ENCODE measurements around the gene FGFRL1.

The FGFRL1 gene

GRCh38 chr4:1047976-1048772 is 36.7 kb downstream of the FGFRL1 start:
- H3K4me3 ChIP-seq (ENCODE audit: low read depth, low read length), result no peak overlapping the region
- TF ChIP-seq CTCF (IDR thresholded peaks at IDR 0.05; ENCODE audit: low read depth, low read length, missing control alignments), result no peak
- no peak for DNase-seq (ENCODE audit: low read depth)

- no peak overlapping the region for H3K4me3 ChIP-seq (ENCODE audit: low read depth, low read length)
- DNase-seq (ENCODE audit: low read depth), result no peak
- TF ChIP-seq CTCF (IDR thresholded peaks at IDR 0.05; ENCODE audit: low read depth, low read length, missing control alignments), result no peak
Measured at GRCh38 chr4:1048773-1049590, 37.6 kb downstream of the FGFRL1 start.

- H3K4me3 ChIP-seq (ENCODE audit: low read depth, low read length), result no peak overlapping the region
- TF ChIP-seq CTCF (IDR thresholded peaks at IDR 0.05; ENCODE audit: low read depth, low read length, missing control alignments), result no peak
- no peak for DNase-seq (ENCODE audit: low read depth)
Measured at GRCh38 chr4:1049591-1049905, 38.1 kb downstream of the FGFRL1 start.

GRCh38 chr4:1050486-1051213 is 39.2 kb downstream of the FGFRL1 start:
- no peak overlapping the region for H3K4me3 ChIP-seq (ENCODE audit: low read depth, low read length)
- no peak for TF ChIP-seq CTCF (IDR thresholded peaks at IDR 0.05; ENCODE audit: low read depth, low read length, missing control alignments)
- no peak for DNase-seq (ENCODE audit: low read depth)

- H3K4me3 ChIP-seq (ENCODE audit: low read depth, low read length), result no peak overlapping the region
- no peak for DNase-seq (ENCODE audit: low read depth)
- TF ChIP-seq CTCF (IDR thresholded peaks at IDR 0.05; ENCODE audit: low read depth, low read length, missing control alignments), result no peak
Measured at GRCh38 chr4:1051472-1051871, 40.0 kb downstream of the FGFRL1 start.

- no peak overlapping the region for H3K4me3 ChIP-seq (ENCODE audit: low read depth, low read length)
- no peak for DNase-seq (ENCODE audit: low read depth)
- no peak for TF ChIP-seq CTCF (IDR thresholded peaks at IDR 0.05; ENCODE audit: low read depth, low read length, missing control alignments)
Measured at GRCh38 chr4:1052231-1052671, 40.8 kb downstream of the FGFRL1 start.
